Measurements from ENCODE around the gene ZDHHC12.
A peak's percentile ranks its signal among the peaks of the same experiment; 100 is the strongest.
"Not testable (repeated sequence)": the region's sequence is repeated elsewhere in the genome, so short reads cannot be mapped to it uniquely, and the experiment has no call there.

Gene ZDHHC12

DNA sequence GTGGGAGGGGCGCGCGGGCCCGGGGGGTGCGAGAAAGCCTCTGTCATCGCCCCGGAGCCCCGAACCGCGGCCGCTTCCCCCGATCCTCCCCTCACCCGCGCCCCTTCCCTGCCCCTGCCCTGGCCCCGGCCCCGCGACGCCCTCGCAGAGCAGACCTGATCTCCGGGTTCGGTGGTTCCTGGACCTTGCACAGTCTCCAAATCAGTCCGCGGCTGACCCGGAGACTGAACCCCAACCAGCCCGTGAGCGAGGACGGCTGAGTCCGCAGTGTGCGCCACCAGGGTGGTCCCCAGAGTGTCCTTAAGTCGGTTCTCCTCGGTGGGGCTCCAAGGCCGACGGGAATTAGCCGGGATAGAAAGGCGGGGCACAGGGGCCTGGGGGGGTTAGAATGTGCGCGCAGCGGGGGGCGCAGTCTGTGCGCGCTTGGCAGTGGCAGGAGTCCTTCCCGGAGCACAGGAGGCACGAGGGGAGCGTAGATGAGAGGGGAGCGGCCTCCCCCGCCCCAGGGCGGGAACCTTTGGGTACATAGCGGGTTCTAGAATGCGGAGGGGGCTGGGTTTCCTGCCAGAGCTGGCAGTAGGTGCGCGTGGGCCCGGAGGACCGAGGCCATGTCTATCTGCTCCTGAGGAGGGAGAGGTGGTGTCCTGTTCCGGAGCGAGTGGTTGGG is 20.8 kb downstream of the ZDHHC12 start:
- TF ChIP-seq OSR1 (CRISPR knock-in tag; IDR thresholded peaks at IDR 0.05) (no peak), ZC3H10 (CRISPR knock-in tag; IDR thresholded peaks at IDR 0.05) (no peak), ZFP30 (CRISPR knock-in tag; IDR thresholded peaks at IDR 0.05) (no peak), ZNF565 (CRISPR knock-in tag; conservative IDR thresholded peaks at IDR 0.05; ENCODE audit: low read depth) (no peak), ESRRG (CRISPR knock-in tag; IDR thresholded peaks at IDR 0.05) (no peak), ZFP3 (CRISPR knock-in tag; IDR thresholded peaks at IDR 0.05) (no peak)
- TF ChIP-seq, protein P1, sequence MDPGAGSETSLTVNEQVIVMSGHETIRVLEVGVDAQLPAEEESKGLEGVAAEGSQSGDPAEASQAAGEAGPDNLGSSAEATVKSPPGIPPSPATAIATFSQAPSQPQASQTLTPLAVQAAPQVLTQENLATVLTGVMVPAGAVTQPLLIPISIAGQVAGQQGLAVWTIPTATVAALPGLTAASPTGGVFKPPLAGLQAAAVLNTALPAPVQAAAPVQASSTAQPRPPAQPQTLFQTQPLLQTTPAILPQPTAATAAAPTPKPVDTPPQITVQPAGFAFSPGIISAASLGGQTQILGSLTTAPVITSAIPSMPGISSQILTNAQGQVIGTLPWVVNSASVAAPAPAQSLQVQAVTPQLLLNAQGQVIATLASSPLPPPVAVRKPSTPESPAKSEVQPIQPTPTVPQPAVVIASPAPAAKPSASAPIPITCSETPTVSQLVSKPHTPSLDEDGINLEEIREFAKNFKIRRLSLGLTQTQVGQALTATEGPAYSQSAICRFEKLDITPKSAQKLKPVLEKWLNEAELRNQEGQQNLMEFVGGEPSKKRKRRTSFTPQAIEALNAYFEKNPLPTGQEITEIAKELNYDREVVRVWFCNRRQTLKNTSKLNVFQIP (CRISPR knock-in tag; IDR thresholded peaks at IDR 0.05; ENCODE audit: borderline replicate concordance, low read depth): no peak
- ATAC-seq: peak; percentile 40

DNA sequence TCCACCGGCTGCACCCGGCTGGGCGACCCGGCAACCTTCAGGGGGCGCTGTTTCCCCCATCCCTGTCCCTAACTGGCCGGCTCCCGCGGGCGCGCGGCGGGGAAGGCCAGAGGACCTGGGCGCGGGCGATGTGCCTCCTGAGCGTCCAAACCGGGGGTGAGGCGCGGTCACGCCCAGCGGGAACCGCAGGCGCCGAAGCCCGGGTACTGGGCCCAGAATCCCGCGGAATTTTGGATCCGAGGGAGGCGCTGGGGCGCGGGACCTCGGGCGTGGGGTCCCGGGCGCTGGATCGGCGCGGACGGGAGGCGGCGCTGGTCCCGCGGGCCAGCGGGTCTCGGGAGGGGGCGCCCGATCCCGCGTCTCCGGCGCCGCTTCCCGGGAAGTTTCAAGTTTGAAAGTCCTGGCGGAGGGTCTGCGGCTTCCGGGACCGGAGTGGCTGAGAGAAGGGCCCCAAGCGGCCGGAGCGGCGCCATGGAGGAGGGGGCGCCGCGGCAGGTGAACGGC is 21.4 kb downstream of the ZDHHC12 start, which contains the start of gene PKN3:
Gene PKN3, plus strand, starts transcription at position 59 of the 504 bp plus-strand sequence. Its CDS starts 413 bp downstream, at position 472.
- peak; percentile 93 for ATAC-seq
- TF ChIP-seq ZNF565 (CRISPR knock-in tag; conservative IDR thresholded peaks at IDR 0.05; ENCODE audit: low read depth) (no peak), ARNTL (CRISPR knock-in tag; IDR thresholded peaks at IDR 0.05; ENCODE audit: borderline replicate concordance, low read depth) (no peak), PPARA (CRISPR knock-in tag; IDR thresholded peaks at IDR 0.05; ENCODE audit: borderline replicate concordance) (no peak), RARB (CRISPR knock-in tag; IDR thresholded peaks at IDR 0.05) (no peak), ZFP3 (CRISPR knock-in tag; IDR thresholded peaks at IDR 0.05) (no peak), TOX (CRISPR knock-in tag; IDR thresholded peaks at IDR 0.05; ENCODE audit: borderline replicate concordance) (no peak), ZNF8 (CRISPR knock-in tag; IDR thresholded peaks at IDR 0.05) (no peak), ZFP30 (CRISPR knock-in tag; IDR thresholded peaks at IDR 0.05) (no peak)
- TF ChIP-seq, protein P2, sequence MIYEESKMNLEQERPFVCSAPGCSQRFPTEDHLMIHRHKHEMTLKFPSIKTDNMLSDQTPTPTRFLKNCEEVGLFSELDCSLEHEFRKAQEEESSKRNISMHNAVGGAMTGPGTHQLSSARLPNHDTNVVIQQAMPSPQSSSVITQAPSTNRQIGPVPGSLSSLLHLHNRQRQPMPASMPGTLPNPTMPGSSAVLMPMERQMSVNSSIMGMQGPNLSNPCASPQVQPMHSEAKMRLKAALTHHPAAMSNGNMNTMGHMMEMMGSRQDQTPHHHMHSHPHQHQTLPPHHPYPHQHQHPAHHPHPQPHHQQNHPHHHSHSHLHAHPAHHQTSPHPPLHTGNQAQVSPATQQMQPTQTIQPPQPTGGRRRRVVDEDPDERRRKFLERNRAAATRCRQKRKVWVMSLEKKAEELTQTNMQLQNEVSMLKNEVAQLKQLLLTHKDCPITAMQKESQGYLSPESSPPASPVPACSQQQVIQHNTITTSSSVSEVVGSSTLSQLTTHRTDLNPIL (CRISPR knock-in tag; IDR thresholded peaks at IDR 0.05; ENCODE audit: low read depth): no peak
- TF ChIP-seq, protein P3, sequence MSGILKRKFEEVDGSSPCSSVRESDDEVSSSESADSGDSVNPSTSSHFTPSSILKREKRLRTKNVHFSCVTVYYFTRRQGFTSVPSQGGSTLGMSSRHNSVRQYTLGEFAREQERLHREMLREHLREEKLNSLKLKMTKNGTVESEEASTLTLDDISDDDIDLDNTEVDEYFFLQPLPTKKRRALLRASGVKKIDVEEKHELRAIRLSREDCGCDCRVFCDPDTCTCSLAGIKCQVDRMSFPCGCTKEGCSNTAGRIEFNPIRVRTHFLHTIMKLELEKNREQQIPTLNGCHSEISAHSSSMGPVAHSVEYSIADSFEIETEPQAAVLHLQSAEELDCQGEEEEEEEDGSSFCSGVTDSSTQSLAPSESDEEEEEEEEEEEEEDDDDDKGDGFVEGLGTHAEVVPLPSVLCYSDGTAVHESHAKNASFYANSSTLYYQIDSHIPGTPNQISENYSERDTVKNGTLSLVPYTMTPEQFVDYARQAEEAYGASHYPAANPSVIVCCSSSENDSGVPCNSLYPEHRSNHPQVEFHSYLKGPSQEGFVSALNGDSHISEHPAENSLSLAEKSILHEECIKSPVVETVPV (CRISPR knock-in tag; IDR thresholded peaks at IDR 0.05): no peak

DNA sequence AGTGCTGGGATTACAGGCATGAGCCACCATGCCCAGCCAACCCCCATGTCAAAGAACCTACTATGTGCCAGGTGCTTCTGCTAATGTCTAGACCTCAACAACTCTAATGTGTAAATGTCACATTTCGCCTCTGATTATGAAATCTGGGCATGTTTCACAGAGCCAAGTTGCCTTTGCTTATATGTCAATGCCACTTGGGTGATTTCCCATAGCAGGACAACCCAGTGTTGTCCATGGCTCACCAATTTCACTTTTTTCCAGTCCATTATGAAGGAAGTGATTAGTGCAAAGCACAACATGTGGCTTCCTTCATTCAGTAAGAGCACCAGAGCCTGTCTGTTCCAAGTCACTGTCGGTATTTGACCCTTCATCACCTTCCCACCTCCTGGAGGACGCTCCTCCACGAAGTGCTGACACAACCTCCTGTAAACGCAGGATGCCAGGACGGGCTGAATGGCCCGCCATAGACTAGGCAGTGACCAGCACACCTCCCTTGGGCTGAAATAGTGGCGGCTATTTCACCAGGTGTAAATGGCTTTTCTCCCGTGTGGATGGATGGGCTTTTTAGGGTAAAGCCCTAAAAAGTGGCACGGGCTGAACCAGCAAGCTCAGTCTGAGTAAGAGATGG is 22.6 kb downstream of the ZDHHC12 start:
- TF ChIP-seq ARNTL (CRISPR knock-in tag; IDR thresholded peaks at IDR 0.05; ENCODE audit: borderline replicate concordance, low read depth): no peak
- no peak for TF ChIP-seq CSDC2 (CRISPR knock-in tag; IDR thresholded peaks at IDR 0.05)
- no peak for TF ChIP-seq ZC3H10 (CRISPR knock-in tag; IDR thresholded peaks at IDR 0.05)
- no peak for TF ChIP-seq ESRRG (CRISPR knock-in tag; IDR thresholded peaks at IDR 0.05)
- TF ChIP-seq, protein P4, sequence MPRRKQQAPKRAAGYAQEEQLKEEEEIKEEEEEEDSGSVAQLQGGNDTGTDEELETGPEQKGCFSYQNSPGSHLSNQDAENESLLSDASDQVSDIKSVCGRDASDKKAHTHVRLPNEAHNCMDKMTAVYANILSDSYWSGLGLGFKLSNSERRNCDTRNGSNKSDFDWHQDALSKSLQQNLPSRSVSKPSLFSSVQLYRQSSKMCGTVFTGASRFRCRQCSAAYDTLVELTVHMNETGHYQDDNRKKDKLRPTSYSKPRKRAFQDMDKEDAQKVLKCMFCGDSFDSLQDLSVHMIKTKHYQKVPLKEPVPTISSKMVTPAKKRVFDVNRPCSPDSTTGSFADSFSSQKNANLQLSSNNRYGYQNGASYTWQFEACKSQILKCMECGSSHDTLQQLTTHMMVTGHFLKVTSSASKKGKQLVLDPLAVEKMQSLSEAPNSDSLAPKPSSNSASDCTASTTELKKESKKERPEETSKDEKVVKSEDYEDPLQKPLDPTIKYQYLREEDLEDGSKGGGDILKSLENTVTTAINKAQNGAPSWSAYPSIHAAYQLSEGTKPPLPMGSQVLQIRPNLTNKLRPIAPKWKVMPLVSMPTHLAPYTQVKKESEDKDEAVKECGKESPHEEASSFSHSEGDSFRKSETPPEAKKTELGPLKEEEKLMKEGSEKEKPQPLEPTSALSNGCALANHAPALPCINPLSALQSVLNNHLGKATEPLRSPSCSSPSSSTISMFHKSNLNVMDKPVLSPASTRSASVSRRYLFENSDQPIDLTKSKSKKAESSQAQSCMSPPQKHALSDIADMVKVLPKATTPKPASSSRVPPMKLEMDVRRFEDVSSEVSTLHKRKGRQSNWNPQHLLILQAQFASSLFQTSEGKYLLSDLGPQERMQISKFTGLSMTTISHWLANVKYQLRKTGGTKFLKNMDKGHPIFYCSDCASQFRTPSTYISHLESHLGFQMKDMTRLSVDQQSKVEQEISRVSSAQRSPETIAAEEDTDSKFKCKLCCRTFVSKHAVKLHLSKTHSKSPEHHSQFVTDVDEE (CRISPR knock-in tag; IDR thresholded peaks at IDR 0.05): no peak
- TF ChIP-seq ZFP3 (CRISPR knock-in tag; IDR thresholded peaks at IDR 0.05): no peak
- ATAC-seq: no peak

DNA sequence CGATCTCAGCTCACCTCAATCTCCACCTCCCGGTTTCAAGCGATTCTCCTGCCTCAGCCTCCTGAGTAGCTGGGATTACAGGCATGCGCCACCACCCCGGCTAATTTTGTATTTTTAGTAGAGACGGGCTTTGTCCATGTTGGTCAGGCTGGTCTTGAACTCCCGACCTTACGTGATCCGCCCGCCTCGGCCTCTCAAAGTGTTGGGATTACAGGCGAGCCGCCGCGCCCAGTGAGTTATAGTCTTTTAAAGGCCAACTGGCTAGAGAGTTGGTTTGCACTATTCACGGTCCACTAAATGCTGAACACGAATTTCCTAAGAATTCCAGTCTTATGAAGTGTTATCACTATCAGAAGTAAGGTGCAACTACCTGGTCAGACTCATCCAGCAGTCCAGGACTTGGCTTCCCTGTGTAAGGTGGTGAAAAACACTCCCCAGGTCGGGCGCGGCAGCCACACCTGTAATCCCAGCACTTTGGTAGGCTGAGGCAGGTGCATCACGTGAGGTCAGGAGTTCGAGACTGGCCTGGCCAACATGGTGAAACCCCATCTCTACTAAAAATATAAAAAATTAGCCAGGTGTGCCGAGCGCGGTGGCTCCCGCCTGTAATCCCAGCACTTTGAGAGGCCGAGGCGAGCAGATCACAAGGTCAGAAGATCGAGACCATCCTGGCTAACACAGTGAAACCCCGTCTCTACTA is 24.7 kb downstream of the ZDHHC12 start:
- not testable (repeated sequence) for ATAC-seq

All from SK-N-SH treated with all-trans-retinoic acid at 6 μM for 48 hours (cell line).